ENCODE results near the gene PSME4. TPM values are rescaled to one million over a fixed set of nuclear protein-coding genes. Genes with fewer than 3 reads are reported as not detected.

PSME4 gene
- total RNA-seq, 1 donor from 2014 or later = 74.3 TPM

GRCh38 chr2:53985646-53986045 is 14.9 kb upstream of the PSME4 start:
- intact Hi-C loops (cut with micrococcal nuclease) = no loop called here
- CTCF ChIA-PET = no interaction called here
- H3K4me3 Mint-ChIP-seq = no peak overlapping the region
- DNase-seq (no peak), ATAC-seq (ENCODE audit: low read depth) (no peak)
- H3K27me3 Mint-ChIP-seq = no peaks in the 10 kb centered on the region
- H3K36me3 Mint-ChIP-seq (ENCODE audit: low read depth) = peaks cover 29% of the 10 kb centered on the region
- peaks cover 14% of the 10 kb centered on the region for H3K4me1 Mint-ChIP-seq
- no peak overlapping the region for H3K27ac Mint-ChIP-seq
- TF ChIP-seq CTCF (IDR thresholded peaks at IDR 0.05) = no peak
- no peaks in the 10 kb centered on the region for H3K9me3 Mint-ChIP-seq
- POLR2A ChIA-PET = no interaction called here

GRCh38 chr2:53969968-53970723 is 647 bp downstream of the PSME4 start:
- ATAC-seq (ENCODE audit: low read depth) (peak; percentile 32), DNase-seq (no peak)
- Mint-ChIP-seq H3K4me1 (peaks cover 52% of the 10 kb centered on the region), H3K27me3 (no peaks in the 10 kb centered on the region), H3K4me3 (peak overlapping the region; percentile 94), H3K27ac (peak overlapping the region; percentile 90), H3K9me3 (no peaks in the 10 kb centered on the region), H3K36me3 (ENCODE audit: low read depth) (peaks cover 25% of the 10 kb centered on the region)
- ChIA-PET CTCF (interaction anchor here (1.8 to 2.0 kb wide), 2 partner anchors 137 kb away, joined by 5 to 6 read pairs; no protein-coding TSS in a partner anchor), POLR2A (interaction anchor here (0.6 to 3.4 kb wide), 23 partner anchors 9 to 1263 kb away, joined by 3 to 37 read pairs (median 5); partner anchors contain the start of genes ACYP2, CHAC2, CLHC1 and RPS27A)
- intact Hi-C loops (cut with micrococcal nuclease) = loop anchor here (1.0 to 5.0 kb wide), 8 partner anchors 10 to 1647 kb away; partner anchors contain the start of genes ACYP2, EML6 and PPP4R3B
- no peak for TF ChIP-seq CTCF (IDR thresholded peaks at IDR 0.05)

GRCh38 chr2:53969285-53969967 is 1.4 kb downstream of the PSME4 start:
- H3K9me3 Mint-ChIP-seq = no peaks in the 10 kb centered on the region
- no peak for TF ChIP-seq CTCF (IDR thresholded peaks at IDR 0.05)
- ChIA-PET CTCF (interaction anchor here (2.0 kb wide), 1 partner anchor 138 kb away, joined by 5 read pairs; no protein-coding TSS in a partner anchor), POLR2A (interaction anchor here (0.6 to 3.4 kb wide), 11 partner anchors 10 to 1263 kb away, joined by 3 to 37 read pairs (median 7); partner anchors contain the start of genes ACYP2, CLHC1 and RPS27A)
- H3K36me3 Mint-ChIP-seq (ENCODE audit: low read depth) = peaks cover 20% of the 10 kb centered on the region
- peaks cover 60% of the 10 kb centered on the region for H3K4me1 Mint-ChIP-seq
- intact Hi-C loops (cut with micrococcal nuclease) = loop anchor here (1.0 to 2.0 kb wide), 2 partner anchors 9 to 21 kb away; no protein-coding TSS in a partner anchor
- H3K27ac Mint-ChIP-seq = peak overlapping the region; percentile 90
- DNase-seq = no peak
- H3K4me3 Mint-ChIP-seq = peak overlapping the region; percentile 94
- peak; percentile 21 for ATAC-seq (ENCODE audit: low read depth)
- H3K27me3 Mint-ChIP-seq = no peaks in the 10 kb centered on the region

- no peak for TF ChIP-seq CTCF (IDR thresholded peaks at IDR 0.05)
- H3K4me3 Mint-ChIP-seq = no peak overlapping the region
- POLR2A ChIA-PET = no interaction called here
Measured at GRCh38 chr2:53964987-53965687, 5.7 kb downstream of the PSME4 start.

More at GRCh38 chr2:53964987-53965687, 5.7 kb downstream of the PSME4 start:
- H3K36me3 Mint-ChIP-seq (ENCODE audit: low read depth) = peaks cover 16% of the 10 kb centered on the region
- intact Hi-C loops (cut with micrococcal nuclease) = no loop called here
- H3K27ac Mint-ChIP-seq = peak overlapping the region; percentile 43
- DNase-seq (no peak), ATAC-seq (ENCODE audit: low read depth) (no peak)
- no peaks in the 10 kb centered on the region for H3K27me3 Mint-ChIP-seq
- CTCF ChIA-PET = no interaction called here
- H3K9me3 Mint-ChIP-seq = no peaks in the 10 kb centered on the region
- H3K4me1 Mint-ChIP-seq = peaks cover 85% of the 10 kb centered on the region
